ENCODE data around the gene PABPC3.

PABPC3 gene

DNA sequence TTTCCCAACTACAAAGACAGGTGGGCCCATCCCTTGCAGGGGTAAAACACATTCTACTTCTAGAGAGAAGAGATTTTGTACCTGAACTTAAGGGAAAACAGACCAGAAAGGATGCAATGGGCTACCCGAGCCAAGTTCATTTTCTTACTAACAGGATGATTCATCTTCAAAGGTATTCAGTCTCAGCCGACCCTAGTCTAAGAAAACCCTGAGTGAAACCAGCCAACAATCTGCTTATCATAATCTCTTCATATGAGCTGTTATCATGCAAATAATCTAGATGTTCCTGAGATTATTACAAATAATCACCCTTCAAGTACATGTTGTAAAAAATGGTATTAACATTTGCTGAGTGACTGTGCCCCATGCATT, 15.6 kb downstream of the PABPC3 start:
- no peak for DNase-seq (ENCODE audit: low read depth)

DNA sequence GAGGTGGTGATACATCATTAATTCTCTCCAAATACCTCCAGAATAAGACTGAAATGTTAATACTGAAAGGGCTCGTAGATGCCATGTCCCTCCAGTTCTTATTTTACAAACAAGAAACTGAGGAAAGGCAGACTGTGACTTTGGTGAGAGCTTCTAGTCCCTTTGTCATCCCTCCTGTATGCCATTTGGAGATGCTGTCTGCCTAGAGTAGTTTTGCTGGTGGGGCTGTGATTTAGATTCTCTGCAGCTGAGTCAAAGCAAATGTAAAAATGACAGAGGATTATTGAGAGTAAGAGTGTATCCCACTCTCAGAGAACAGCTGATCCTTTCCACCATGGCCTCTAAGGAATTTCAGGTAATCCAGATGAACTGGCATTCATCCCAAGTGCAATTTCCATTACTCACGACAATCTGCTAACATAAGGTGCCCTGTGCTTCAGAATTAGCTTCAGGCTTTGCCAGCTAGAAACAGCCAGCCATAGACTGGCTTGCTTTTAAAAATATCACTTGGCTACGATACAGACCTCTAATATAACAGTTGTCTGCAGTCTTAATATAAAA, 16.8 kb downstream of the PABPC3 start:
- DNase-seq (ENCODE audit: low read depth): no peak

DNA sequence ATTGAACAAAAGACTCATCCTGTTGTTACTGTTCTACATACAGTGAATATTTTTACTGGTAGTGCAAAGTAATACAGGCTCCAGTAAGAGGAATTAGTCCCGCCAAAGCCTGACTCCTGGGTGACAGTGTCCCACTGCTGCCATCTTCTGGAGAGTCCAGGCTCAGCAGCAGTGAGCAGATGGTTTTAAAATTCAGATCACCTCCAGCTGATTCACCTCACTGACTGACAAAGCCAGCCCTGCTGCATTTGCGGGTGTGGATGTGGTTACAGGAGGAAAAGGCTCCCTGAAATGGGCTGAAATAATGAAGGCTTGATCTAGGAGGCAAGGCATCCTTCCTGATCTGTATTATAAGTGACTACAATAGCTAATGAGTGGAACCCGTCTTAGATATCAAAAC, 18.3 kb downstream of the PABPC3 start:
- peak; percentile 52 for DNase-seq (ENCODE audit: low read depth)

DNA sequence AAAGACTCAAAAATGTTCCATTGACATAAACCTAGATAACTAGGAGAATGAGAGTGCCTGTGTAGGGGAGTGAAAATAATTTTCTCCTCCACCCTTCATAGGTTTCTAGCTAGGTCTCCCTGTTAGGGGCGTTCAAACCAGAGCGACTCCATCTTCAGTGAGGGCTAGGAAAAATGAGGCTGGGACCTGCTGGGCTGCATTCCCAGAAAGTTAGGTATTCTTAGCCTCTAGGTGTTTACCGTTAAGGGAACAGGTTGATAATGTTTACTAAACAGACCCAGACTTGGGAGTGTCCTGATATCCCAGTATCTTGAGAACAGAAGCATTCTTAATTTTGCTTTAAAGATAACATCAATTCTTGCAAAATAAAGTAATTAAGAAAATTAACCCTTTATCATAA, 20.1 kb downstream of the PABPC3 start:
- DNase-seq (ENCODE audit: low read depth): no peak

DNA sequence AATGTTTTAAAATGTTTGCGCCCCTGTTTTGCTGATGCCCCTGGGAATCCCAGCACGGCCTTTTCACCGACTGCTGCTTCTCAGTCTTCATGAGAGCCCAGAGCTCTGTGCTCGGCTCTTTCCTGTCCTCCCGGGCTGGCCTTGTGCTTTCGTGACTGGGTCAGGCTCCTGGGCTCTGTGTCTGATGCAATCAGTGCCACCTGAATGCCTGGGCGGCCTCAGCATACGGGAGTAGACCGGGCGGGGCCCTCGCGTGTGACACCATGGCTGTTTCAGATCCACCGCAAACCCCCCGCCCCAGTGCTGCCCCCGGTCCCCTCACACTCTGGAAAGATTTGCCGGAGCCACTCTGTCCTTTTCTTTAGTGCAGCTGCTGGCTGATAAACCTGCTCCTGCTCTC, 21.4 kb downstream of the PABPC3 start:
- no peak for DNase-seq (ENCODE audit: low read depth)

DNA sequence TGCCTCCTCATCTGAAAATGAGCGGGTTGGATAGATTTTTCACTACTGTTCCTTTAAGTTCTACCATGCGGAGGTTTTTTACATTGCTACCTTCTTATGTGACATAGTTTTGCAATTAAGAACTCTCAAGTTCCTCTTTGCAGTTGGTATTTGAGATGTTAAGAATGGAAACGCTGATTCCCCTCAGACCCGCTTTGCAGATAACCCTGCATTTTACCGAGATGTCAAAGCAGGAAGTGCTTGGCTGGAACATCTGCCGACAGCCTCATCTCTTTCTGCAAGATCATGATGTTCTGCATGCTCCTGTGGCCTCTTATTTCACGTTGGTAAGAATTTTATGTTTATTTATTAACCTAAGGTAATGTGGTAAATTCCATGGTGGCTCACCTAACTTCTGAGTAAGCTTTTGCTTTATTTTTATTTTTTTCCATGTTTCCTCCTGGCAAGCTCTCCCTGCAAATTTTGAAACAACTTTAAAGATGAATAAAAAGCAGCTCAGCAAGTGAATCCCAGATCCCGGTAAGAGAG, 22.5 kb downstream of the PABPC3 start:
- DNase-seq (ENCODE audit: low read depth): no peak

DNA sequence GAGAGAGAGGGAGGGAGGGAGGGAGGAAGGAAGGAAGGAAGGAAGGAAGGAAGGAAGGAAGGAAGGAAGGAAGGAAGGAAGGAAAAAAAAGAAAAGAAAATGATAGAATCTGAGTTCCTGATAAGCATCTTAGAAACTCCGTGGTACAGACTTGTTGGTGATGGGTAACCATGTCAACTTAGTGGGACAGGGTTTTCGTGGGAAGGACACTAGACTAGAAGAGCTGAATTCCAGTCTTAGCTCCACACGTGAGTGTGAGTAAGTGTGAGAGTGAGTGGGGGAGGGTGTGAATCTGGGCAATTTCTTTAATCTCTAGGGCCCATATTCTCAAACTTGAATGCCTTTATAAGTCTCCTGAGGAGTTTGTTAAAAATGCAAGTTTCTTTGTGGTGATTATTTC, 35.0 kb downstream of the PABPC3 start:
- no peak for DNase-seq (ENCODE audit: low read depth)

DNA sequence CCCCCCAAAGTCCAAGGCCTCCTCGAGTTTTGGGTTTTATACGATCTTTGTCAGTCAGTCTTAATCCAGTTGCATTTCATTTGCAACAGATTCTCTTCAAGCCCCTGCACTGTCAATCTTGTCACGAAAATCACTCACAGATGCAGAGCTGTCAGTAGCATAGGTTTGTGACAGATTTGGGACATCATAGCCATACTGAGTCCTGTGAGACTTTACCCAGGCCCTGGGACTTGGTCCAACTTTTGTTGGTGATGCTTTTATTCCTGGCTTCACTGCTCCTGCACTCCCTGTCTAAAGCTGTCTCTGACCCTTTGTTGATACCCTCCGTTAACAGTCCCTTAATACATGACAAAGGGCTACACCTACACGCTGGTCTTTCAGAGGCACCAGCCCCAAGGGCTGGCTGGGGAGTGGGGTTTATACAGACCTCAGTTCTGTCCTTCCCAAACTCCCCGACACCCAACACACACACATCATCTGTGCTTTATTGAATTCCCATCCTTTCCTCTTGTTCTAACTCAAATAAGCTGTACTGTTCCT, 36.0 kb downstream of the PABPC3 start:
- no peak for DNase-seq (ENCODE audit: low read depth)

DNA sequence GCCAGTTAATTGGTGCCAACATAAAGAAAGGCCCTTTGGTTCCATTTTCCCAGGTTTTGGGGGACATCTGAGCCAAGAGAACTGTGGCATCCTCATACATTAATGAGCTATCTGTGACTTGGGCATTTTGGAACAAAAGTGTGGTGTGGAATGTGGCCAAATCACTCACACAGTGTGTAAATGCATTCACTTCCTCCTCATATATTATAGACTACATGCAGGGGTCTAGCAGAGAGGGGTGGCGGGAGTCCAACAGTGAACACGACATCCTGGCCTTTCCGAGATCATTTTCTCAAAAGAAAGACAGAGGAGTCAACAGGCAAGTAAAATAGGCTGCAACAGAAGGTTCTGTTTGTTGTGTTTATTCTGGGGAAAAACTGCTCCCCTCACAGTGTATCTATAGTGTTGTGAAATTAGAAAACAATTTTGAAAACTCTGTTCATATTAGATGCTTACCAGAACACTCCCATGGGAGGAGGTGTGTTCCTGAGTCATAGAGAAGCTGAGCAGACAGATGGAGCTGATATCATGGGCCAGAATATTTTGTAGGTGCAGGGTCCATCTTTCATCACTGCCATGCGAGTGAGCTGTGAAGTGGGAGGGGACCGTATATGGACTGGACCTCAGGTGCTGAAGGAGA, 36.9 kb downstream of the PABPC3 start:
- no peak for DNase-seq (ENCODE audit: low read depth)

DNA sequence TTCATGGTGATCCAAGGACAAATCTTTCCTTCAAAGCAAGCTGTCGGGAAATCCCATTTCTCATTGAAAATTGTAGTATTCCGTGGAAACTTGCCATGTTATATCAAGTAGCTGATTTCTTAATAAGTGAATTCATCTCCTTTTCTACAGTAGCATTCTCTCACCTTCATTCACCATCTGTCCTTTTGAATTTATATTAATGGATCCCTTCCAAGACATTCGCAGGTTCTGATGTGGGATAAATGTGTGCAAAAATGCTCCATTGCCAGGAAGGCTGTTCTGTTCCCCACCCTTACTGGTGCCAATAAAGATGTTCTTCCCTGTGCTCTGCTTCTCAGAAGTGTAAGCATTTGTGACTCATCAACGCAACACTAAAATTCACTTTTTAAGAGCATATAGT, 40.0 kb downstream of the PABPC3 start:
- DNase-seq (ENCODE audit: low read depth): no peak

DNA sequence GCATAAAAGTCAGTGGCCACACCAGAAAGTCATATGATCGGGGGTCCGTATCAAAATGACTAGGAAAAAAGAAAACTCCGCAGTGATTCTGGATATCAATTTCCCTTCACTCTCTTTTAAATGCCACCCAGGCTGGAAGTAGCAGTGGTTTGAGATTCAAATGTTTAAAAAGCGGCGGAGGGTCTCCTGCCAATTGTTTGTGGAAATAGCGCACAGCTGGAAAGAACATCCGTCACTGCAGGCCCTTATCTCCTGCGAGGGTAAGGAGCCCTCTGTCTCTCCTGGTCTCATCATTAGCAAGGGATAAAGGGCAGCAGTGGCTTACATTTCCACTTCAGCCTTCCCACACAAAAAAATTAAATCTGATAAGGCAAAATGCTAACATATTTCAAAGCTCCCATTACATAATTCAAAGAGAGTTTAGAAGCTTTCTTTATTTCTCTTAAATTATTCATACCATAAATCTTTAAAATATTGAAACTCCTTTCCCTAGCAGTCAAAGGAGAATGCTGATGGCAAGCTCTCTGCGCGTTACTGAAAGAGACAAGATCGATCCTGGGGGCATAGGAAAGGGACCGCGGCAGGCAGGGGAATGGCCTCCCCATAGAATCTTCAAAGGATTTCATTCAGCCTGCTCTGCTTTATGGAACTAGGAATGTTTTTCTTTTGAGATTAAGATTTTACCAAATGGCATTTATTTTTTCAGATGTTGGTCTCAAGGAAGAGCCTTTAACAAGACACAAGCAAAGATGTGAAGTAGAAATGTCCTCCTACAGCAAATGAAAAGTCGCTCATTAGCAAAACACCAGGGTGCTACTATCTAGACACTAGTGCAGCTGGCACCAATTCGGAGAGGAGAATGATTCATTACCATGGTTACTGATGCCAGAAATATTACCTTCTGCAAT, 41.2 kb downstream of the PABPC3 start:
- no peak for DNase-seq (ENCODE audit: low read depth)

DNA sequence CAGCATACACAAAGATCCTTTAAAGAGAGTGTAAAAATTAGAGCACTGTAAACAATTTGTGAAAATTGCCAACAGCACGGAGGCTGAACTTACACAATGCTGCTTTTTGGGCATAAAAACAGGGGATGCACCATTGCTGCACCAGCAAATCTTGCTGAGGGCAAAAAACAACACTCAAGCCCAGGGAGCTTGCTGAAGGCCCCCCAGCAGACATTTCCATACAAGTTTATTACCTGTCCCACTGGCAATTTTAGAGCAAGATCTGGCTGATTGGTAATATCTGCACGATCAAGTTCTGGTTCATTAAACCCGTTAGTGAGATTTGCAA, 41.8 kb downstream of the PABPC3 start:
- DNase-seq (ENCODE audit: low read depth): no peak

DNA sequence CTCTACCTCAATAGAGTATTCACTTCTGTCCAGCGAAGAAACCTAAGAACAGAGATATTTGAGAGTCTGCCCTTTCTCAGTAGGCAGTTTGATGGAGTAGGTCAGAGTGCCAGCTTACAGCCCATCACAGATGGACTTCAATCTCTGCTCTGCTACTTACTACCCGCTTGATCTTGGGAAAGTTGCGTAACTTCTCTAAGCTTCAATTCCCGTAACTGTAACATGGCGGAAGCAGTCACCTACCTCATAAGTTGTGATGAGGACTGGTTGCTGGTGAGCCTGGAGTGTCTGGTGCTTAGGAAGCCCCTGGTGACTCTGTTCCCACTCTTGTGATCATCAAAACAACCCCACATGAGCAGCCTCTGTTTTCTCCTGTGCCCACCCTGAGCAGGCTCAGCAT, 45.1 kb downstream of the PABPC3 start:
- no peak for DNase-seq (ENCODE audit: low read depth)

DNA sequence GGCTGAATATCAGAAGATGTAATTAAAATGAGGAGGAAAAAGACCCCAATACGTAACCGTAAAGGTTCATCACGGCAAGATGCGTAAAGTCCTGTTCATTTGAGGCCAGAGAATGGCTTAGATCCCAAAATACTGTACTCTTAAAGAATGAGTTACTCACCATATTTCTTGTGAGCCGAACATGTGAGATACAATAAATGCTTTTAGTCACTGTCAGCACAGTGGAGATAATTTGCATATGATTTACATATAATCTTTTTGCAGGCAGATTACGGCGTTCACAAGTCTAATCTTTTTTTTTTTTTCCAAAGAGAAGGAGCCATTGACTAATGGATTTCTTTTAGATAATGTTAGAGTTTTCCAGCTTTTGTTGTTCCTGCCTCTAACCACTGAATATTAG, 47.8 kb downstream of the PABPC3 start:
- no peak for DNase-seq (ENCODE audit: low read depth)

DNA sequence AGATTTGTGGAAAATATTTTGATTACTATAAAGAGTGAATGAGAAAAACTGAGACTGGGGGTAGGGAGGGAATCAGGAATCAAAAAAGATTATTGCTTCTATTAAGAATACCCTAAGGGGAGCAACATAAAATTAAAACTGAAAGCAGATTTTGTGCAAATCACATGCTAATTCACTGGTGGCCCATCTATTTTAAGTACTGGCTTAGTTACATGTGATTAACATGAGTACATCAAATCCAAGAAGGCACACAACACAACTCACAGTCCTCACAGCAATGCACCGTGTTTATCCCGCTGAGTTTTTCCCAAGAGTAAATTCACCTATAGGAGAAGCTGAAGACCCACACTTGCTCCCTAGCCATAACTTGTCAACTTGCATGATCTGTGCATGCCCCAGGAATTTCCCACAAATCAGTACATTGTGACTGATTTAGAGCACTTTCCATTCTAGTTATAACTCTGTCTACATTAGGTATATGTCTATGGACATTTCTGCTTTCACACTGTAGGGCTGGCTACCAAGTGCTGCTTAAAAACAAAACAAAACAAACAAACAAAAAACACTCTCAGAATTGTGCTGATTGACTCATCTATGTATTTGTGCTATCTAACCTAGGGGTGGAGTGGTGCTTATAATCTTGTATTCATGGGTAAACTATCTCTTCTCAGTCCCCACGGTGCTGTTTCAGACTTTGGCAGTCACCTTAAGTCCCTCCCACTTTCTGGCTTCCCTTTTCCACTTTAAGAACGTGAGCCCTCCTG, 51.9 kb downstream of the PABPC3 start:
- DNase-seq (ENCODE audit: low read depth): no peak

DNA sequence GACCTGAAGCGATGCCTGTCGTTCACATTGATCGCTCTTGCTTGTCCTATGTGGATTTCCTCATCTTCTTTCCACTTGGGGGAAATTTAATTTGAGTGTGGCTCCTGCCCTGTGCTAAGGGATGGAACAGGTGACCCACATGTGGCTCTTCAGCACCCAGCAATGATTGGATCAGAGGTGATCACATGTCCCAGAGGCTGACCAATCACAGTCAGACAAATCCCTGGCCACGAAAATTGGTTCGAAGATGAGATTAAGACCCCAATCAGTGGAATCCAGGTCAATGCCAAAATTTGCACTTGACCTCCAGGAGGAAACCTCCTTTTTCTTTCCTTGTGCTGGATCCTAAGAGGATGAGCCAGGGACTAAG, 52.5 kb downstream of the PABPC3 start:
- DNase-seq (ENCODE audit: low read depth): no peak

All from stimulated activated CD8-positive, alpha-beta memory T cell treated with anti-CD3 and anti-CD28 coated beads, Interleukin-4, amount 100 ng/mL, for 24 hours (primary cell).